HG02943 (cell line): Measurements from ENCODE around the gene IFT80.

Experiments
- ATAC-seq: cut with Tn5 transposase; IDR thresholded peaks from one replicate; pipeline ENCODE4 v1.9.1; 2021; ENCODE audit warnings: mild to moderate bottlenecking, low read depth, moderate library complexity; ENCODE audit not compliant: unreplicated experiment

IFT80 gene

GRCh38 chr3:160399125-160400029 lies at the start of gene IFT80, which contains the start of gene SMC4:
Gene IFT80, minus strand, starts transcription at chr3:160399225. Its CDS starts 14,625 bp downstream, at chr3:160384600.
Gene SMC4, plus strand, starts transcription at chr3:160399650. Its CDS starts 1,177 bp downstream, at chr3:160400827.
- ATAC-seq, result peak; percentile 93

- ATAC-seq, result no peak
Measured at GRCh38 chr3:160447544-160447943, 48.5 kb upstream of the IFT80 start.

- ATAC-seq, result no peak
Measured at GRCh38 chr3:160446522-160447056, 47.6 kb upstream of the IFT80 start.

GRCh38 chr3:160445854-160446253 lies 46.8 kb upstream of the IFT80 start:
- ATAC-seq, result no peak

- ATAC-seq, result no peak
Measured at GRCh38 chr3:160444411-160444810, 45.4 kb upstream of the IFT80 start.

GRCh38 chr3:160440687-160441086 lies 41.7 kb upstream of the IFT80 start:
- ATAC-seq, result no peak

- ATAC-seq, result no peak
Measured at GRCh38 chr3:160437083-160437455, 38.0 kb upstream of the IFT80 start.

- no peak for ATAC-seq
Measured at GRCh38 chr3:160435747-160436146, 36.7 kb upstream of the IFT80 start.

GRCh38 chr3:160435095-160435494 lies 36.1 kb upstream of the IFT80 start:
- ATAC-seq, result no peak

- no peak for ATAC-seq
Measured at GRCh38 chr3:160434071-160434470, 35.0 kb upstream of the IFT80 start.

GRCh38 chr3:160427832-160428424 lies 28.9 kb upstream of the IFT80 start:
- ATAC-seq, result no peak

- no peak for ATAC-seq
Measured at GRCh38 chr3:160417311-160417710, 18.3 kb upstream of the IFT80 start.

- no peak for ATAC-seq
Measured at GRCh38 chr3:160413613-160414248, 14.7 kb upstream of the IFT80 start.

GRCh38 chr3:160412477-160412876 lies 13.5 kb upstream of the IFT80 start:
- ATAC-seq, result no peak

GRCh38 chr3:160409812-160410610 lies 11.0 kb upstream of the IFT80 start:
- ATAC-seq, result no peak

- ATAC-seq, result no peak
Measured at GRCh38 chr3:160403796-160404470, 4.9 kb upstream of the IFT80 start.

- no peak for ATAC-seq
Measured at GRCh38 chr3:160403028-160403545, 4.1 kb upstream of the IFT80 start.

GRCh38 chr3:160402221-160403027 lies 3.4 kb upstream of the IFT80 start:
- ATAC-seq, result no peak
